Astrocyte of the hippocampus (primary cell): Measurements from ENCODE around the gene FHIP1B.
A peak's percentile ranks its signal among the peaks of the same experiment; 100 is the strongest.

Experiments
- DNase-seq: peaks from one replicate; pipeline ENCODE4 v3.0.0; 2011; ENCODE audit warnings: low read depth, low spot score

The FHIP1B gene

DNA sequence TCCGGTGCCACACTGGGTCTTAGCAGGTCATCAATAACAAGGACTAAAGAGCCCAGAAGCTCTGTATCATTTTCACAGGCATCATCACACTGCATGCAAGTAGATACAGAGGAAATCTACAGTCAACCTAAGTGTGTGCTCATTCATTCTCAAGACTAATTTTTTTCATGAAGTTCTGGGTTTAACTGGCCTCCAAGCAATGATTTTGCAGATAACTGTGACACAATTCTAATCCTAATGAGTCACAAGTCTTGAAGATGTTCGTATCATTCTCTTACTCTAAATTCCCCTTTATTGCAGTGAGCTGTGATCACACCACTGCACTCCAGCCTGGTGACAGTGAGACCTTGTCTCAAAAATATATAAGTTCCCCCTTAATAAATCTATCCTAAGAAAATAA lies 33.0 kb downstream of the FHIP1B start:
- DNase-seq, result no peak

DNA sequence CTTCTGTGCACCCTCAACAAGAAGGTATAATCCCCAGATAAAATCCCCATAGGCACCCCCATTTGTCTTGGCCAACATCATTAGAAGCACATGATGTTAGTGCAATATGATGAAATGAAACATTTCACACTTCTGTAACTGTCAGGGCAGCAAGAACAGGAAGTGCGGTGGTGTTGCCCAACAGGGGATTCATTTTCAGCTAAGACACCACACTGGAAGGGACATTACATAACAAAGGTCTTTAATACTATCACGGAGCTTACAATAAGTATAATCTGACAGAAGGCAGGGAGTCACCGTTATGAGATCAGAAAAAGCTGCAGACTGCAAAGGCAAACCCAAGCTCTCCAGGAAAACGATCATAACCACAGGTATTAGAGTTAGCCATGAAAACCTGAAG lies 33.5 kb downstream of the FHIP1B start:
- no peak for DNase-seq

DNA sequence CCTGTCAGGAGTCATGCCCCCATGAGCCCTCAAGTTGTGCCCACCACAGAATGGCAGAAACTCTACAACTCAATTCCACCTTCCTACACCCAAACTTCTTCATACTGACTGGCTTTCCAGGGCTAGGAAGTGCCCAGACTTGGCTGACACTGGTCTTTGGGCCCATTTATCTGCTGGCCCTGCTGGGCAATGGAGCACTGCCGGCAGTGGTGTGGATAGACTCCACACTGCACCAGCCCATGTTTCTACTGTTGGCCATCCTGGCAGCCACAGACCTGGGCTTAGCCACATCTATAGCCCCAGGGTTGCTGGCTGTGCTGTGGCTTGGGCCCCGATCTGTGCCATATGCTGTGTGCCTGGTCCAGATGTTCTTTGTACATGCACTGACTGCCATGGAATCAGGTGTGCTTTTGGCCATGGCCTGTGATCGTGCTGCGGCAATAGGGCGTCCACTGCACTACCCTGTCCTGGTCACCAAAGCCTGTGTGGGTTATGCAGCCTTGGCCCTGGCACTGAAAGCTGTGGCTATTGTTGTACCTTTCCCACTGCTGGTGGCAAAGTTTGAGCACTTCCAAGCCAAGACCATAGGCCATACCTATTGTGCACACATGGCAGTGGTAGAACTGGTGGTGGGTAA lies 35.1 kb downstream of the FHIP1B start, which contains the start of gene OR52W1:
OR52W1 (plus strand) TSS at position 51 of the 637 bp plus-strand sequence; CDS start at position 51, 0 bp downstream.
- no peak for DNase-seq

DNA sequence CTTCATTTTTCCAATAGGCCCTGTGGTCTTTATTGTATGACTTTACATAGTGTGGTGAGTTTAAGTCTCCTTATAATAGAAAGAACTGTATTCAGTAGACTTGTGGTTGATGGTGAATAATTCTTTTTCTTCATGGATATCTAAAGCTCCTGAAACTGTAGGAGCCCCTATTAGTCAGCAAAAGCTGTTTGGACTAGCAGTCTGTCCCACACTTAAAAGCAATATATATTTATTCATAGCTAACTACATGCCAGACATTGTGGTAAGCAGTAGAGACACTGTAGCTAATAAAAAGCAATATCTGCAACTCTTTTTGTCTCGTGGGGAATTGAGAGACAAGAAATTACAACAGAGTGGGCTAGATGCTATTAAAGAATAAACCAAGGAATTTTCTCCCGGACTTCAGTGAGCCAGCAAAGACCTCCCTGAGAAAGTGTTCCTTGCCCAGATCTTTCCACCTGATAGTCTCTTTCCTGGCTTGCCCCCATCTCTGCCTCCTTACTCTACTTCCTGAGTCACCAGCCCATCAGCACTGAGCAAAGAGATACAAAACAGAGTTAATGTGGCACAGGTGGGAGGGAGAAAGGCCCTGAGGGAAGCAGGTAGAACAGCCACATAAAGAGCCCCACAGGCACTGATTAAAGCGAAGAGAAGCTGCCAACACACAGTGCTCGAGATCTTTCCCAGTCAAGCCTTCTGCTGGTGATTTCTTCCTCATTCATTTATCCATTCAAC lies 36.8 kb downstream of the FHIP1B start:
- peak; percentile 20 for DNase-seq

DNA sequence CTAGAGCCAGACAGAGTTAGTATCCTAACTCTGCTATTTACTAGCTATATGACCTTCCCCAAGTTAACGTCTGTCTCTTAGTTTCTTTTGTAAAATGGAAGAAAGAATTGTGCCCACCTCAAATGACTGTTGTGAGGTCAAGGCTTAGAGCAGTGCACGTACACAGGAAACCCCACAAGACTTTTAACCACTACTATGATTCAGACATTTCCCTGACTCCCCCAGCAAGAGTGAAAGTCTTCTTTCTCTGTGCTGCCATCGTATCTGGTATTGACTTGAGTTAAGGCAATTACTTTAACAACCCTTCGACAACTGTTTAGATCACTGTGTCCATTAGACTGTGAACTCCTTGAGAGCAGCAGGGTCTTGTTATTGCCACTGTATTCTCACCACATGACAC lies 38.0 kb downstream of the FHIP1B start:
- DNase-seq, result no peak

DNA sequence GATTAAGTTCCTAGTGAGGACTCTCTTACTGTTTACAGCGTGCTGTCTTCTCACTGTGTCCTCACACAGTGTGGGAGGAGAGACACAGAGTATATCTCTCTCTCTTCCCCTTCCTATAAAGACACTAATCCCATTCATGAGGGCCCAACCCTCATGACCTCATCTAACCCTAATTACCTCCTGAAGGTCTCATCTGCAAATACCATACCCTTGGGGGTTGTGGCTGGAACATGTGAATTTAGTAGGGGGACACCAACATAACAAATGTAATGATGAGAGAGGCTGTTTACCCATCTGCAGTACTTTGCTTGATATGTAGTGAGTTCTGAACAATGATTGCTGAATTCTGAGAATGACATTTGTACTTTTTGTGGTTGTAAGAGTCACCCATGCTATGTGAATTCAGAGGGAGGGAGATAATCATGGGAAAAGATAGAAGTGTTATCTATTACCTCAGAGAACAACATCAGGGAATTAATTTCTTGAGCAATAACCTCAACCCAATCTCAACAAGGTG lies 40.3 kb downstream of the FHIP1B start:
- DNase-seq, result no peak

DNA sequence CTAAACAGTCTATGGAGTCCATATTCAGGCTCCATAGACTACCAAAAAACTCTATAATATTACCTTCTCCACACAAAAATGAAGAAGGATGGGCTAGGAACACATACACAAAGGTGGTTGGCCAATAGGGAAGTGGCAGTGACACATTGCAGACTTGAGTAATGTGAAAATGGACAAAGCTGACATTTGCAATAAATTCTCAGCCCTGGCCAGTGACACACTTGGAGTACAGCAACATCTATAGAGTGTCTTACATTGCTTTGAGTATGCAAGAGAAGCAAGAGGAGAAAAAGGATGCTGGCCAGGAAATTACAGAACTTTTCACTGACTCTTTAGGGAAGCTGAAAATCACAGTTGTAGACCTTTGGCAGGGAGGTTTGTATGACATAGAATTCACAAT lies 42.7 kb downstream of the FHIP1B start:
- no peak for DNase-seq

DNA sequence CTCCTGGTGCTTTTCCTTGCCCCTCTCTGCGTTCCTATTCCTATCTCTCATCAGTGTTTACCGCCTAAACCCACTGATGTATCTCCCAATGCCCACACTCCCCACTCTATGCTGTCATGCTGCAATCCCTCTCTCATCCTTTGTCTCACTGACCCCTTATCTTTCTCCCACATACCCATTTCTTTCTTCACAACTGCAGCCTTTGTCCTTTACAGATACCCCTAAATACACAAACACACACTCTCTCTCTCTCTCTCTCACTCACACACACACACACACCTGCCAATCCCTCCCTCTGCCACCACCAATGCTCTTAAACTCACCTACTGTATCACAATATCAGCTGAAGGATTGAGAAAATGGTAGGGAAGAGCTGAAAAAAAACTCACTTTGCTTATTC lies 59.0 kb downstream of the FHIP1B start:
- DNase-seq, result no peak

DNA sequence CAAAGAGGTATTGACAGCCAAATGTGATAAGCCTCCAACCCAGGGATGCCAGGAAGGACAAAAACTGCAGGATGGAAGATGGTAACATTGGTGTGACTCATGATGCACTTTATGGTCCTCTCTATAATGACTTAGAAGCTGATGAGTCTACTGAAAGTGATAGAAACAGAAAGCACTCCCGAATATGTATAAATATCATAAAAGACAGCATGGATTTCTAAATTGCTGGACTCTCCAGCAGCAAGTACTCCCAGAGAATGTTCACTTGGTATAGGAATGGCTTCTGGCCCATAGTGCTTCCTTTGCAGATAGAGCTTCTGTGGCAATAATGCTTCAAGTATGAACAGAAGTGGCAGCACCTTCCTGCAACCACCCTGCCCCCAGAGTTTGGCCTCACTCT lies 64.2 kb downstream of the FHIP1B start, which contains the start of gene OR52B2:
OR52B2 (minus strand) TSS at position 101 of the 400 bp plus-strand sequence; CDS start at position 101, 0 bp downstream.
- no peak for DNase-seq
